GM19468 (cell line): Measurements from ENCODE around the gene SPTBN5.

Source experiments
- ATAC-seq: cut with Tn5 transposase; IDR thresholded peaks from one replicate; pipeline ENCODE4 v1.9.1; 2021; ENCODE audit warnings: mild to moderate bottlenecking, moderate library complexity, moderate number of reproducible peaks; ENCODE audit not compliant: unreplicated experiment; ENCODE audit errors: extremely low read depth

SPTBN5 gene

DNA sequence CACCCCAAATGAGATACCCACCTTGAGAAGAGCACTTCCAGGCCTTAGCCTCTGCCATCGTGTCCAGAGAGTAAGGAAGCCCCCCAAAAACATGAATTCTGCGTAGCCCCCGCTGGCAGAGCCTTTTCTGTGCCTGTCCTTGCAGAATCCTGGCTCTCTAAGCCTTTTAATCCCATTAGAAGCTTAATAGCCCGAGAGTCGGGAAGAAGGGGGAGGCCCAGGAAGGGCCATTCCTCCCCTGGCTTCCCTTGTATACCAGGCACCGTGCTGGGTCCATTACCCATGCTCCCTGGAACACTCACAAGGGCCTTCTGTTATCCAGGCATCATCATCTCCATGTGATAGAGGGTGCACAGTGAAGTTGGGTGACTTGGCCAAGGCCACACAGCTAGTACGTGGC lies 7.1 kb downstream of the SPTBN5 start:
- no peak for ATAC-seq

GRCh38 chr15:41885841-41886240 lies 8.0 kb downstream of the SPTBN5 start:
- no peak for ATAC-seq

- no peak for ATAC-seq
Measured at GRCh38 chr15:41885321-41885720, 8.5 kb downstream of the SPTBN5 start.

- ATAC-seq, result no peak
Measured at GRCh38 chr15:41884458-41884857, 9.4 kb downstream of the SPTBN5 start.

GRCh38 chr15:41883484-41883825 lies 10.4 kb downstream of the SPTBN5 start:
- ATAC-seq, result no peak

DNA sequence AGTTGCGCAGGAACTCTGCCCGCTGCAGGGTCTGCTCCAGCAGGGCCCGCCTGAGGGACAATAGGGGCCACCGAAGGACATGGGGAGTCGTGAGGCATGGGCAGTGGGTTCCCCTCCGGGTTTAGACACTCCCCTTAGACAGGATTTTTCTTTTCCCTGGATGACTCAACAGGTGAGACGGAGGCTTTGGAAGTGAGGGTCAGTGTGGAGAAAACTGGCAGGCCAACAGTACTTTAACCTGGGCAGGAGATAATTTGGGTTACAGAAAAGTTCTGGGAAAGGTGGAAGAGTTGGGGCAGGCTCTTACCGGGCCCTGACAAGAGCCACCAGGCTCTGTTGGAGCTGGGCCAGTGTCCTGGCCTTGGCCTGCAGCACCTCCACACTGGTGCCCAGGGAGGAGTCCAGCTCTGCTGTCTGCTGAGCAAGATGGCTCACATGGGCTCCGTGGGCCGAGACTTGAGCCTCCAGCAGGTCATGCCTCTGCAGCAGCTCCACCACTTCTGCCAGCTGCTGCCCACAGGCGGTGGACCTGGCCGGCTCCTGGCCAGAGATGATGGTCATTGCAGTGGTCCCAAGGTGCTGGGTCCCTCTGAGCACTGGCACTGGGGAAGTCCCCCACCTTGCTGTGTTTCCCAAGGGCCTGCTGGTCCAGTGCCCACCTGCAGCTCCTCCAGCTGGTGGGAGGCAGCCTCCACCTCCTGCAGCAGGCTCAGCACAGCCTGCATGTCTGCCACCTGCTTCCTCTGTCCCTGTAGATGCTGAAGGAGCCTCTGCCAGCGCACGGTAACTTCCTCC lies 11.0 kb downstream of the SPTBN5 start:
- ATAC-seq, result no peak

GRCh38 chr15:41881920-41882688 lies 11.7 kb downstream of the SPTBN5 start:
- no peak for ATAC-seq

- ATAC-seq, result no peak
Measured at GRCh38 chr15:41881550-41881919, 12.3 kb downstream of the SPTBN5 start.

DNA sequence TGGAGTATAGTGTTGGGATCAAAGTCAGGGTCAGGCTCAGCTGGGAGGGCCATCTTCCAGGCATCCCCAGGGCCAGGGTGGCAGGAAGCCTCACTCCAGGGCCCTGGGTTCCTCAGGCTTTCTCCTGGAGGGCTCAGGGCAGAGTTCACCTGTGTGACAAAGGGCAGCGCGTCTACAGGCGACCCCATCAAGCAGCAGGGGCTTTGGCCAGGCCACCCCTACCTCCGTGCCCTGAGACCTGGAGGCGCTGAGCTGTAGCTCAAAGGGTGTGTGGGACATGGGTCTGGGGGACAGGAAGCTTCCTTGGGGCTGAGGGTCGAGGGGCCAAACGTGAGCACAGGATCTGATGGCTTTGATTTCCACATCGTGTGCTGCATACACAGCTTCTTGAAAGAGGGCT lies 12.8 kb downstream of the SPTBN5 start:
- no peak for ATAC-seq

DNA sequence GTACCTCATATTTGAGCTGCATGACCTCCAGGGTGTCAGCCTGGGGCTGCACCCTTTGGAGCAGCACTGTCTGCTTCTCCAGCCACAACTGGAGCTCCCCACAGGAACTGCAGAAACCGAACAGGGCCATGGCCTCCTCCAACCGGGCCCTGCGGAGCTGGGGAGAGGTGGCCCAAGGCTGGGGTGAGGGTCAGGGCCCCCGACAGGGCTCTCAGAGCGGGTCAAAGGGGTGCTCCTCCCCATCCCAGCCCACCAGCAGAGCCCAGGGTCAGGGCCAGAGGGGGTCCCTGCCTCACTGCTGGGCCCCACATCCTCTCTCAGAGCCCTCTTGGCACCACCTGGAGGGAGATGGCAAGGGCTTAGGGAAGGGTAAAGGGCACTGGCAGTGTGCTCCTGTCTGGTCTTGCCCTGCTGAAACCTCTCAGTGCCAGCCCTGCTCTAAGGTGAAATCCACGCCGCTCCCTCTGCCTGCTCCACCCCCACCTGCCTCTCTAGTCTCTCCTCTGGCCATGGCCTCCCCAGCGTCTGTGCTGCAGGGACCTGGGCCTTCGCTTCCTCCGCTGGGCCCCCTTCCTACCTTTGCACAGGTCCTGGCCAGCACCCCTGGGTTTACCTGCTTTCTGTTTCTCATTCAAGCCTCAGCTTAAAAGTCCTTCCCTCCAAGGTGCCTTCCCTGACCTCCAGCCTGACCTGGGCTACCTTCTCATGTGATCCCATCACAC lies 13.5 kb downstream of the SPTBN5 start:
- ATAC-seq, result no peak

- ATAC-seq, result no peak
Measured at GRCh38 chr15:41879321-41879845, 14.5 kb downstream of the SPTBN5 start.

- no peak for ATAC-seq
Measured at GRCh38 chr15:41878355-41878699, 15.5 kb downstream of the SPTBN5 start.

GRCh38 chr15:41877631-41878354 lies 16.1 kb downstream of the SPTBN5 start:
- ATAC-seq, result no peak

- ATAC-seq, result no peak
Measured at GRCh38 chr15:41876689-41877088, 17.2 kb downstream of the SPTBN5 start.

GRCh38 chr15:41876007-41876406 lies 17.8 kb downstream of the SPTBN5 start:
- ATAC-seq, result no peak

GRCh38 chr15:41874736-41875135 lies 19.1 kb downstream of the SPTBN5 start:
- no peak for ATAC-seq

GRCh38 chr15:41873711-41874110 lies 20.1 kb downstream of the SPTBN5 start:
- no peak for ATAC-seq

GRCh38 chr15:41872166-41872747 lies 21.6 kb downstream of the SPTBN5 start:
- ATAC-seq, result no peak

- ATAC-seq, result no peak
Measured at GRCh38 chr15:41871175-41871905, 22.5 kb downstream of the SPTBN5 start.
